NT2/D1 (cell line): ENCODE data around the gene EPHA6.

Experiments used
- SUZ12 ChIP-seq: IDR thresholded peaks from 2 replicates; pipeline ENCODE4 v1.6.1; 2011; ENCODE audit not compliant: insufficient read length, insufficient read depth; ENCODE audit errors: extremely low read depth
- ZNF274 ChIP-seq: IDR thresholded peaks from 2 replicates; pipeline ENCODE4 v1.6.1; 2011; ENCODE audit warnings: mild to moderate bottlenecking, low read depth, low read length

DNA sequence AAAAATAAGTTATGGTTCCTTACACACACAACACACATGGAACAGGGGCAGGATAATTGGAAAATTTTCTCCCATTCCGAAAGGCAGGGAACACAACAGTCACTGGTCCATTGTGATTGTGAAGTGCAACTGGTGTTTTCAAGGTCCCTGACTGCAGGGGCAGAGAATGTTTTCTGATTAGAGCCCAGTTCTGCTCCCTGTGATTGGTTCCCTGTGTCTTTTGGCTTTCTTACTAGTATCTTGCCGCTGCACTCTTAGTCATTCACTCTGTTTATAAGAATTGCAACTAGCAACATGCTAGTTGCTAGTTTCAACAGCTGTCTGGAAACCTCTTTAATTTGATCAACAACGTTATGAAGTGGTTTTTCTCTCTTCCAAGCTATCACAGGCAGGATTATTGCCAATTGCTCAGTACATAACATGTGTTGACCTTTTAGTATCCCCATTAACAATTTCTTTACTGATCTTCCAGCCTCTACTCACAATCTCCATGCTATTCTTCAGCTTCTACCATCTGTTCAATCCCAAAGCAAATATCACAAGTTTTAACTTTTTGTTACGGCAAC is 177.5 kb downstream of the EPHA6 start:
- TF ChIP-seq SUZ12 (no peak), ZNF274 (no peak)
